ENCODE results near the gene SENP5. TPM values are rescaled to one million over a fixed set of nuclear protein-coding genes. Genes with fewer than 3 reads are reported as not detected.

SENP5 gene
- total and polyA plus RNA-seq, 5 donors from 2014 or later = 6.2 to 67.5 (median 7.1) TPM

DNA sequence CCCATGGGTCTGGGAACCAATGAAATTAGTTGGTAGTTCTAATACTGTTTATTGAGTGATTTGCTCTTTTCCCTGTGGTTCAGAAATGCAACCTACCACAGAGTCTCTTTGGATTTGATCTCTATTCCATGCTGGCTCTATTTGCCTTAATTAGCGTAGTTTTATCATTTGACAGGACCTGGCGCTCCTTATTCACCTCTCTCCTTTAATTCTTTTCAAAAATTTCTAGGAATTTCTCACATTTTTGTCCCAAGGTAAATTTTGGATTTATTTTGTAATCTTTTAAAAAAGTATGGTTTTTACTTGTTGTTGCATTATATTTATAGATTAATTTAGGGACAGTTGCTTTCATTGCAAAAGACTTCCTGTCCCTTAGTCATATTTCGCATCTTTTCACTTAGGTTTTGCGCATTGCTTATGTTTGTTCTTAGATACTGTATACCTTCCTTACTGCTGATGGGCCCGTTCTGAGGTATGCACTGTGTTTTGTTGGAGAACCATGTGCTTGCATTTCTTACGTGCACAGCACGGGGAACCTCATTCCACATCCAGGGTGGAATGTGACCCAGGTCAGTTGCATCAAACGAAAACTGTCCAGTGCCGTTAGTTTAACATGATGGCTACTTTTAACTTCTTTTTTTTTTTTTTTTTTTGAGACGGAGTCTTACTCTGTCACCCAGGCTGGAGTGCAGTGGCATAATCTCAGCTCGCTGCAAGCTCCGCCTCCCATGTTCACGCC lies 27.0 kb downstream of the SENP5 start:
- Histone ChIP-seq H3K27ac (ENCODE audit: insufficient read depth, low read length, poor library complexity, severe bottlenecking) (no peak overlapping the region), H3K4me1 (ENCODE audit: control insufficient read depth, insufficient read depth, low read length, poor library complexity, severe bottlenecking) (no peaks in the 10 kb centered on the region), H3K4me3 (ENCODE audit: low read depth, low read length) (no peak overlapping the region), H3K36me3 (ENCODE audit: control insufficient read depth, insufficient read depth, low read length) (peaks cover 8% of the 10 kb centered on the region), H3K9me3 (ENCODE audit: control insufficient read depth in 2 of 2, low read length in 2 of 2) (peaks cover 0 to 2% of the 10 kb centered on the region in 2 experiments), H3K27me3 (ENCODE audit: control insufficient read depth, insufficient read depth, low read length) (no peaks in the 10 kb centered on the region)
- Mint-ChIP-seq H3K9me3 (no peaks in the 10 kb centered on the region), H3K4me1 (peaks cover 14 to 53% (median 25%) of the 10 kb centered on the region in 4 donors), H3K27ac (no peak overlapping the region), H3K4me3 (no peak overlapping the region), H3K27me3 (no peaks in the 10 kb centered on the region), H3K36me3 (peaks cover 13% of the 10 kb centered on the region)
- ATAC-seq (ENCODE audit: low read depth in 2 of 2) (no peak), DNase-seq (no peak)

DNA sequence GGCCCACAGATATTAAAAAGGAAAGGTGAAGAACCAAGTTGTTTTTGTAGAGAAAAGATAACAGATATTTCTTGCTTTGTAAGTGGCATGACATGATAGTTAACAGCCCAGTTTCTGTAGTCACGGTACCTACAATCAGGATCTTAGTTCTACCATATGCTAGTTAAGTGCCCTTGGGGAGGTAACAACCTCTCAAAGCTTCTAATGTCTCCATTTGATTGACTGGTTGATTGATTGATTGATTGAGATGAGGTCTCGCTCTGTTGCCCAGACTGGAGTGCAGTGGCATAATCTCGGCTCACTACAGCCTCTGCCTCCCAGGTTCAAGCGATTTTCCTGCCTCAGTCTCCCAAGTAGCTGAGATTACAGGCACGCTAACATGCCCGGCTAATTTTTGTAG lies 28.5 kb downstream of the SENP5 start:
- peaks cover 20% of the 10 kb centered on the region for H3K36me3 ChIP-seq (ENCODE audit: control insufficient read depth, insufficient read depth, low read length)
- Mint-ChIP-seq H3K27ac (no peak overlapping the region), H3K9me3 (no peaks in the 10 kb centered on the region), H3K4me1 (peaks cover 13 to 38% (median 18%) of the 10 kb centered on the region in 4 donors), H3K27me3 (no peaks in the 10 kb centered on the region), H3K36me3 (peaks cover 19% of the 10 kb centered on the region), H3K4me3 (no peak overlapping the region)
- peaks cover 0 to 2% of the 10 kb centered on the region in 2 experiments for H3K9me3 ChIP-seq (ENCODE audit: control insufficient read depth in 2 of 2, low read length in 2 of 2)
- H3K27me3 ChIP-seq (ENCODE audit: control insufficient read depth, insufficient read depth, low read length) = no peaks in the 10 kb centered on the region
- H3K4me3 ChIP-seq (ENCODE audit: low read depth, low read length) = no peak overlapping the region
- ATAC-seq (ENCODE audit: low read depth in 2 of 2) = no peak
- H3K27ac ChIP-seq (ENCODE audit: insufficient read depth, low read length, poor library complexity, severe bottlenecking) = no peak overlapping the region
- DNase-seq = no peak
- H3K4me1 ChIP-seq (ENCODE audit: control insufficient read depth, insufficient read depth, low read length, poor library complexity, severe bottlenecking) = no peaks in the 10 kb centered on the region

DNA sequence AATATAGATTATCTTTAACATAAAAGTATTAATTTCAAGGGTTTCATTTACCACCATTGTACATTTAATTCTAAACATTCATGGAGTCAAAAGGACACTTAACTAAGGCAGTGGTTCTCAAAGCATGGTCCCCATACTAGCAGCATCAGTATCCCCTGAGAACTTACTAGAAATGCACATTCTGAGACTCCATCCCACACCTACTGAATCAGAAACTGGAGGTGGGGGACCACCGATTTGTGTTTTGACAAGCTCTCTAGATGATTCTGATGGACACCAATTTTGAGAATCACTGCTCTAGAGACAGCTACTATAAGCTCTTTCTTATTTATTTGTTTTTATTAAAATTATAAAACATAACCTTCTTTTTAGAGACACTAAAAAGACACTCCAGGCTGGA lies 34.0 kb downstream of the SENP5 start:
- no peak for DNase-seq
- Mint-ChIP-seq H3K9me3 (no peaks in the 10 kb centered on the region), H3K27me3 (no peaks in the 10 kb centered on the region), H3K27ac (no peak overlapping the region), H3K4me1 (peaks cover 0 to 22% (median 7%) of the 10 kb centered on the region in 4 donors), H3K36me3 (peaks cover 48% of the 10 kb centered on the region), H3K4me3 (no peak overlapping the region)
- H3K27ac ChIP-seq (ENCODE audit: insufficient read depth, low read length, poor library complexity, severe bottlenecking) = no peak overlapping the region
- H3K9me3 ChIP-seq (ENCODE audit: control insufficient read depth in 2 of 2, low read length in 2 of 2) = peaks cover 0 to 2% of the 10 kb centered on the region in 2 experiments
- H3K4me3 ChIP-seq (ENCODE audit: low read depth, low read length) = no peak overlapping the region
- no peak for ATAC-seq (ENCODE audit: low read depth in 2 of 2)
- no peaks in the 10 kb centered on the region for H3K4me1 ChIP-seq (ENCODE audit: control insufficient read depth, insufficient read depth, low read length, poor library complexity, severe bottlenecking)
- peaks cover 65% of the 10 kb centered on the region for H3K36me3 ChIP-seq (ENCODE audit: control insufficient read depth, insufficient read depth, low read length)
- no peaks in the 10 kb centered on the region for H3K27me3 ChIP-seq (ENCODE audit: control insufficient read depth, insufficient read depth, low read length)

DNA sequence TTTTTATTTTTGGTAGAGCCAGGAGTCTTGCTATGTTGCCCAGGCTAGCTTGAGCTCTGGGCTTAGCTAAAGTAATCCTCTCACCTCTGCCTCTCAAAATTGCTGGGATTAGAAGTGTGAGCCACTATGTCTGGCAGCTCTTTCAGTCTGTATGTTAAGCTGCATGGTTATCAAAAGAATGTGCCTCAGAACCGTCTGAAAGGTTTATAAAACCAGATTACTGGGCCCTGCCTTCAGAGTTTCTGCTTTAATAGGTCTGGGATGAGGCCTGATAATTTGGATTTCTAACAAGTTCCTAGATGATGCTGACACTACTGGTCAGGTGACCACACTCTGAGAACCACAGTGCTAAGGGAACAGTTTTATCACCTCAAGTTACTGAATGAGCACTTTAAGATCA lies 34.6 kb downstream of the SENP5 start:
- Histone ChIP-seq H3K4me1 (ENCODE audit: control insufficient read depth, insufficient read depth, low read length, poor library complexity, severe bottlenecking) (no peaks in the 10 kb centered on the region), H3K27me3 (ENCODE audit: control insufficient read depth, insufficient read depth, low read length) (no peaks in the 10 kb centered on the region), H3K4me3 (ENCODE audit: low read depth, low read length) (no peak overlapping the region), H3K36me3 (ENCODE audit: control insufficient read depth, insufficient read depth, low read length) (peaks cover 69% of the 10 kb centered on the region), H3K27ac (ENCODE audit: insufficient read depth, low read length, poor library complexity, severe bottlenecking) (no peak overlapping the region), H3K9me3 (ENCODE audit: control insufficient read depth in 2 of 2, low read length in 2 of 2) (peaks cover 0 to 2% of the 10 kb centered on the region in 2 experiments)
- ATAC-seq (ENCODE audit: low read depth in 2 of 2) = no peak
- no peak for DNase-seq
- no peaks in the 10 kb centered on the region for H3K27me3 Mint-ChIP-seq
- no peak overlapping the region for H3K27ac Mint-ChIP-seq
- peaks cover 50% of the 10 kb centered on the region for H3K36me3 Mint-ChIP-seq
- H3K4me1 Mint-ChIP-seq = peaks cover 0 to 19% (median 4%) of the 10 kb centered on the region in 4 donors
- H3K4me3 Mint-ChIP-seq = no peak overlapping the region
- no peaks in the 10 kb centered on the region for H3K9me3 Mint-ChIP-seq

DNA sequence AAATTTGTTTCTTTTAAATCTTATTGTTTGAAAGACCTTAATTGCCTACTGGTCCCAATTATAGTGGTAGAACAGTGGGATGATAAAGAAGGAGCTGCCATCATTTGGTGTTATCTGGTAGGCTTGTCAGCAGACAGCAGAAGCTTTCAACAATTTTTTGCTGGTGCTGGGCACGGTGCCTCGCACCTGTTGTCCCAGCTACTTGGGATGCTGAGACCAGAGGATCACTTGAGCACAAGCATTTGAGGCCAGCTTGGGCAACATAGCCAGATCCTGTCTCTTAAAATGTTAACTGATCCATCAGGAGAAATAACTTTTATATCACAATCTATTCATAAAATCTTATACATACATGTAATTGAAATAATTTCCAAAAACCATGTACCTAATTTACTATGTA lies 36.0 kb downstream of the SENP5 start:
- ATAC-seq (ENCODE audit: low read depth in 2 of 2) (no peak), DNase-seq (no peak)
- Mint-ChIP-seq H3K27ac (peak overlapping the region in 1 of 3 donors; percentile 28), H3K36me3 (peaks cover 57% of the 10 kb centered on the region), H3K9me3 (no peaks in the 10 kb centered on the region), H3K4me1 (peaks cover 0 to 16% (median 2%) of the 10 kb centered on the region in 4 donors), H3K4me3 (no peak overlapping the region), H3K27me3 (no peaks in the 10 kb centered on the region)
- H3K4me3 ChIP-seq (ENCODE audit: low read depth, low read length) = no peak overlapping the region
- H3K4me1 ChIP-seq (ENCODE audit: control insufficient read depth, insufficient read depth, low read length, poor library complexity, severe bottlenecking) = no peaks in the 10 kb centered on the region
- no peak overlapping the region for H3K27ac ChIP-seq (ENCODE audit: insufficient read depth, low read length, poor library complexity, severe bottlenecking)
- H3K9me3 ChIP-seq (ENCODE audit: control insufficient read depth in 2 of 2, low read length in 2 of 2) = no peaks in the 10 kb centered on the region
- peaks cover 72% of the 10 kb centered on the region for H3K36me3 ChIP-seq (ENCODE audit: control insufficient read depth, insufficient read depth, low read length)
- H3K27me3 ChIP-seq (ENCODE audit: control insufficient read depth, insufficient read depth, low read length) = no peaks in the 10 kb centered on the region

DNA sequence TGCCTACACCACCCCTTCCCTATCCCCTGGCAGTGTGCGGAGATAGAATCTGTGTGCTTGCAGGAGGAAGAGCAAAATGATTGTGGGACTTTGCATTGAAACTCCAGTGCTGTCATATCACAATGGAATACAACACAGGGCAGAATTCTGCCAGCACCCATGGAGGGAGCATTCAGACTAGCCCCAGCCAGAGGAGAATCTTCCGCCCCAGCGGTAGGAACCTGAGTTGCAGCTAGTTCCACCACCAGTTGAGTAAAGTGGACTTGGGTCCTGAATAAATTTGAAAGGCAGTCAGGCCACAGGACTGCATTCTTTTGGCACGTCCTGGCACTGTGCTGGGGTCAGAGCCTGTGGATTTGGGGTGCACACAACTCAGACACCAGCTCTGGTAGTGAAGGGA lies 47.1 kb downstream of the SENP5 start:
- no peaks in the 10 kb centered on the region for H3K27me3 Mint-ChIP-seq
- no peaks in the 10 kb centered on the region for H3K9me3 ChIP-seq (ENCODE audit: control insufficient read depth in 2 of 2, low read length in 2 of 2)
- ATAC-seq (ENCODE audit: low read depth in 2 of 2) (no peak), DNase-seq (no peak)
- peaks cover 0 to 4% (median 0%) of the 10 kb centered on the region in 7 donors for H3K9me3 Mint-ChIP-seq
- peaks cover 11 to 23% (median 20%) of the 10 kb centered on the region in 4 donors for H3K4me1 Mint-ChIP-seq
- peaks cover 17% of the 10 kb centered on the region for H3K36me3 ChIP-seq (ENCODE audit: control insufficient read depth, insufficient read depth, low read length)
- H3K4me3 Mint-ChIP-seq = no peak overlapping the region
- no peak overlapping the region for H3K27ac Mint-ChIP-seq
- H3K4me1 ChIP-seq (ENCODE audit: control insufficient read depth, insufficient read depth, low read length, poor library complexity, severe bottlenecking) = peaks cover 3% of the 10 kb centered on the region
- no peaks in the 10 kb centered on the region for H3K27me3 ChIP-seq (ENCODE audit: control insufficient read depth, insufficient read depth, low read length)
- no peak overlapping the region for H3K27ac ChIP-seq (ENCODE audit: insufficient read depth, low read length, poor library complexity, severe bottlenecking)
- peaks cover 38% of the 10 kb centered on the region for H3K36me3 Mint-ChIP-seq
- no peak overlapping the region for H3K4me3 ChIP-seq (ENCODE audit: low read depth, low read length)

DNA sequence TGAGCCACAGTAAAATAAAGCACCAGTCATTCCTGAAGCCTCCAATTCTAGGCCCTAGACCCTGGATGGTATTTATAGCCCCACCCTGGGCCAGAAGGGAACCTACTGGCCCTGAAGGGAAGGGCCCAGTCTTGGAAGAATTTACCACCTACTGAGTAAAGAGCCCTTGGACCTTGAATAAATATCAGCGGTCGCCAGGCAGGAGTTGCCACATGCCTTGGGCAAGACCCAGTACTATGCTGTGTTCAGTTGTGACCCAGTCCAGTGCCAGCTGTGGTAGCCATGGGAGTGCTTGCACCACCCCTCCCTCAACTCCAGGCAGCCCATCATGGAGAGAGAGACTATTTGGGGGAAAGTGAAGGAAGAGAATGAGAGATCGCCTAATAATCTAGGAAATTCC lies 47.7 kb downstream of the SENP5 start:
- H3K27me3 ChIP-seq (ENCODE audit: control insufficient read depth, insufficient read depth, low read length) = no peaks in the 10 kb centered on the region
- peaks cover 11 to 23% (median 20%) of the 10 kb centered on the region in 4 donors for H3K4me1 Mint-ChIP-seq
- H3K27me3 Mint-ChIP-seq = no peaks in the 10 kb centered on the region
- H3K9me3 Mint-ChIP-seq = peaks cover 0 to 4% (median 0%) of the 10 kb centered on the region in 7 donors
- H3K4me3 Mint-ChIP-seq = no peak overlapping the region
- H3K27ac ChIP-seq (ENCODE audit: insufficient read depth, low read length, poor library complexity, severe bottlenecking) = no peak overlapping the region
- H3K36me3 Mint-ChIP-seq = peaks cover 36% of the 10 kb centered on the region
- no peaks in the 10 kb centered on the region for H3K9me3 ChIP-seq (ENCODE audit: control insufficient read depth in 2 of 2, low read length in 2 of 2)
- no peak for ATAC-seq (ENCODE audit: low read depth in 2 of 2)
- H3K36me3 ChIP-seq (ENCODE audit: control insufficient read depth, insufficient read depth, low read length) = peaks cover 17% of the 10 kb centered on the region
- H3K4me3 ChIP-seq (ENCODE audit: low read depth, low read length) = no peak overlapping the region
- H3K27ac Mint-ChIP-seq = no peak overlapping the region
- H3K4me1 ChIP-seq (ENCODE audit: control insufficient read depth, insufficient read depth, low read length, poor library complexity, severe bottlenecking) = peaks cover 3% of the 10 kb centered on the region
- DNase-seq = no peak

DNA sequence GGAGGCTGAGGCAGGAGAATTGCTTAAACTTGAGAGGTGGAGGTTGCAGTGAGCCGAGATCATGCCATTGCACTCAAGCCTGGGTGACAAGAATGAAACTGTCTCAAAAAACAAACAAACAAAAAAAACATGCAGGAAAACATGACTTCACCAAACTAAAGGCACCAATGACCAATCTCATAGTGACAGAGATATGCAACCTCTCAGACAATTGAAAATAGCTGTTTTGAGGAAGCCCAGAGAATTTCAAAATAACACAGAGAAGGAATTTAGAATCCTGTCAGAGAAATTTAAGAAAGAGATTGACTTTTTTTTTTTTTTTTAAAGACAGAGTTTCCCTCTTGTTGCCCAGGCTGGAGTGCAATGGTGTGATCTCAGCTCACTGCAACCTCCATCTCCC lies 48.5 kb downstream of the SENP5 start:
- Histone ChIP-seq H3K4me1 (ENCODE audit: control insufficient read depth, insufficient read depth, low read length, poor library complexity, severe bottlenecking) (peaks cover 3% of the 10 kb centered on the region), H3K36me3 (ENCODE audit: control insufficient read depth, insufficient read depth, low read length) (peaks cover 17% of the 10 kb centered on the region), H3K4me3 (ENCODE audit: low read depth, low read length) (no peak overlapping the region), H3K27me3 (ENCODE audit: control insufficient read depth, insufficient read depth, low read length) (no peaks in the 10 kb centered on the region), H3K27ac (ENCODE audit: insufficient read depth, low read length, poor library complexity, severe bottlenecking) (no peak overlapping the region), H3K9me3 (ENCODE audit: control insufficient read depth in 2 of 2, low read length in 2 of 2) (no peaks in the 10 kb centered on the region)
- H3K36me3 Mint-ChIP-seq = peaks cover 31% of the 10 kb centered on the region
- H3K27ac Mint-ChIP-seq = no peak overlapping the region
- peaks cover 0 to 4% (median 0%) of the 10 kb centered on the region in 7 donors for H3K9me3 Mint-ChIP-seq
- H3K27me3 Mint-ChIP-seq = no peaks in the 10 kb centered on the region
- no peak overlapping the region for H3K4me3 Mint-ChIP-seq
- ATAC-seq (ENCODE audit: low read depth in 2 of 2) (no peak), DNase-seq (no peak)
- peaks cover 5 to 16% (median 13%) of the 10 kb centered on the region in 4 donors for H3K4me1 Mint-ChIP-seq
